Mesothelial cell of epicardium (in vitro differentiated cells): ENCODE measurements around the gene CAMTA1. TPM values are rescaled to one million over a fixed set of nuclear protein-coding genes. Genes with fewer than 3 reads are reported as not detected.

Experiments used
- DNase-seq, 2 experiments: peaks; one replicate each; pipeline ENCODE4 v3.0.0; 2021; ENCODE audit warnings: low spot score in 2 of 2; ENCODE audit not compliant: unreplicated experiment in 2 of 2
- H3K27ac Mint-ChIP-seq: 2 replicates; pipeline ENCODE4 v1.8.0; 2021; ENCODE audit warnings: mixed read lengths
- H3K27me3 Mint-ChIP-seq: 2 replicates; pipeline ENCODE4 v1.8.0; 2021; ENCODE audit warnings: low read depth, mixed read lengths
- H3K36me3 Mint-ChIP-seq: 2 replicates; pipeline ENCODE4 v1.8.0; 2021; ENCODE audit warnings: mixed read lengths
- H3K4me1 Mint-ChIP-seq: 2 replicates; pipeline ENCODE4 v1.8.0; 2021; ENCODE audit warnings: mixed read lengths
- H3K4me3 Mint-ChIP-seq: 2 replicates; pipeline ENCODE4 v1.8.0; 2021; ENCODE audit warnings: mild to moderate bottlenecking, moderate library complexity, mixed read lengths
- H3K9me3 Mint-ChIP-seq: 2 replicates; pipeline ENCODE4 v1.8.0; 2021; ENCODE audit warnings: mixed read lengths
- CTCF ChIP-seq: fragments of 200-600 bp; sonication (generic); IDR thresholded peaks from one replicate; pipeline ENCODE4 v1.5.0; 2021; ENCODE audit warnings: antibody characterized with exemption; ENCODE audit not compliant: unreplicated experiment
- total RNA-seq: library from RNA; stranded (reverse); gene quantifications from 3 replicates; pipeline ENCODE4 v1.2.1, GENCODE V29; 2021

Gene CAMTA1
- total RNA-seq, 1 donor from 2014 or later = 70.4 TPM

GRCh38 chr1:7564137-7564536, 778.9 kb downstream of the CAMTA1 start:
- Mint-ChIP-seq H3K4me1 (peaks cover 7% of the 10 kb centered on the region), H3K36me3 (no peaks in the 10 kb centered on the region), H3K27ac (no peak overlapping the region), H3K4me3 (no peak overlapping the region), H3K27me3 (no peaks in the 10 kb centered on the region), H3K9me3 (no peaks in the 10 kb centered on the region)
- no peak for TF ChIP-seq CTCF
- no peak for DNase-seq

- no peak for TF ChIP-seq CTCF
- Mint-ChIP-seq H3K36me3 (no peaks in the 10 kb centered on the region), H3K4me3 (no peak overlapping the region), H3K27me3 (no peaks in the 10 kb centered on the region), H3K27ac (no peak overlapping the region), H3K4me1 (no peaks in the 10 kb centered on the region), H3K9me3 (no peaks in the 10 kb centered on the region)
- DNase-seq = no peak
These were observed 780.0 kb downstream of the CAMTA1 start for GRCh38 chr1:7565099-7565750.

GRCh38 chr1:7566417-7567375, 781.4 kb downstream of the CAMTA1 start:
- no peaks in the 10 kb centered on the region for H3K9me3 Mint-ChIP-seq
- no peak for DNase-seq
- H3K27ac Mint-ChIP-seq = no peak overlapping the region
- H3K4me1 Mint-ChIP-seq = no peaks in the 10 kb centered on the region
- H3K36me3 Mint-ChIP-seq = no peaks in the 10 kb centered on the region
- TF ChIP-seq CTCF = no peak
- no peaks in the 10 kb centered on the region for H3K27me3 Mint-ChIP-seq
- H3K4me3 Mint-ChIP-seq = no peak overlapping the region

- H3K4me1 Mint-ChIP-seq = no peaks in the 10 kb centered on the region
- H3K36me3 Mint-ChIP-seq = no peaks in the 10 kb centered on the region
- no peak for DNase-seq
- H3K27me3 Mint-ChIP-seq = peaks cover 4% of the 10 kb centered on the region
- no peak overlapping the region for H3K27ac Mint-ChIP-seq
- H3K4me3 Mint-ChIP-seq = no peak overlapping the region
- no peak for TF ChIP-seq CTCF
- H3K9me3 Mint-ChIP-seq = no peaks in the 10 kb centered on the region
These were observed 782.1 kb downstream of the CAMTA1 start for GRCh38 chr1:7567376-7567775.

GRCh38 chr1:7568053-7568452, 782.8 kb downstream of the CAMTA1 start:
- no peak for DNase-seq
- H3K4me1 Mint-ChIP-seq = peaks cover 2% of the 10 kb centered on the region
- no peaks in the 10 kb centered on the region for H3K9me3 Mint-ChIP-seq
- no peak overlapping the region for H3K27ac Mint-ChIP-seq
- H3K27me3 Mint-ChIP-seq = peaks cover 4% of the 10 kb centered on the region
- no peak overlapping the region for H3K4me3 Mint-ChIP-seq
- H3K36me3 Mint-ChIP-seq = no peaks in the 10 kb centered on the region
- no peak for TF ChIP-seq CTCF
